Stimulated activated CD4-positive, alpha-beta T cell treated with anti-CD3 and anti-CD28 coated beads, Interleukin-2, amount 100 ng/mL, for 48 hours (primary cell): ENCODE results near the gene RNF182.
"Not testable (repeated sequence)": the region's sequence is repeated elsewhere in the genome, so short reads cannot be mapped to it uniquely, and the experiment has no call there.

Source experiments
- DNase-seq, 2 donors: peaks; one replicate each; pipeline ENCODE4 v3.0.0-alpha.2; 2020

Gene RNF182

DNA sequence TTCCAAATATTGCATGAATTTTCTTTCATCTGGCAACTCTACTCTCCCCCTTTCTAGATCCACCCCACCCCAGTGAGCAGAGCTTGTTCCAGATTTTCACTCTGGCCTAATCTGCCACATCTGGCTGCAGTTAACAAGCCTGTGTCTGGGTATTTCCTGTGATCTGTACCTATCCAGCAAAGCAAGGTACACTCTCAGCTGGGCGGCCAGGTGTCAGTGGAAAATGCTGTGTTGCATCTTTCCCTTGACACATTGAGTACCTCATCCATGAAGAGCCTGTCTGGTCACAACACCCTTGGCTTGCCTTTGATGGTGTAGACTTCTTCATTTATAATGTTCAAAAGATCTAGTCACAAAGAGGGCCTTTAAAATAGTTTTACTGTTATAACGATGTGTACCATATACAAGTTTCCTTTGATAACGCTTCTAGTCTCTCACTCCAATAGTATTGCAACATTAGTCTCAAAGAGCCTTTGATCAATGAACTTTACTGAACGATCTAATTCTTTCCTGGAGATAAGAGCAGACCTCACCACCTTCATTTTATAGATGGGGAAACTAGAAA, 6.0 kb upstream of the RNF182 start:
- no peak for DNase-seq

DNA sequence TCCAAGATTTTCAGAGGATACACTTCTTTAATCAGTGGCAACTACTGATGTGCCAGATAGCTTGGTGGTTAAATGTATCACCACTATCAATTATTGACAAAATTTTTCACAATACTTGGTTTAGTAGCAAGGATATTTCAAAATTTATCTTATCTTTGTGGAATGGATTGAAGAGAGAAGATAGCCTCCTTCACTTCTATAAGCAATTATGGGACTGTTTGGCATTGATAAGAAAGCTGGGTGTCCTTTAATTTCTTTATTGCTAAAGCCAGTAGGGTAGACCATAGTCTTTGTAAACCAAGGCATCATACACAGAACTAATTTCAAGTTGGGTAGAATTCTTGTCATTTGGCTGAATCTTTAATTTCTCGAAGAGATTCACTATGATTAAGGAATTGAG, 4.9 kb upstream of the RNF182 start:
- no peak for DNase-seq

DNA sequence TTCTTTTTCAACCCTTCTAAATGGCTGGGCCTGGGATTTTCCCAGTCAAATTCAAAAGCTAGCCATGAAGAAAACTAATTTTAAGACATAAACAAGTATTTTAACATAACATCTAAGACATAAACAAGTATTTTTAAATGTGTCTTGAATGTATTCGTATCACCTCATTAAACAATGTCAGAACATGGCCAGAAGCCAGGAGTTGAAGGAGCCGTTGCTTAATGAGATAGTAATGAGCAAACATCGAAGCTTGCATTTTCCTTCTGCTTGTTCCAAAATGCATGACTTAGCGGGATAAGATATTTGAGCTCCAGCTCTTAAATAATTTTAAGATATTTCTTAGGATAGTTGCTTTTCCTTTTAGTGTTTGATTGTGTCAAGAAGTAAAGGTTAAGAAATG, 4.2 kb upstream of the RNF182 start:
- no peak for DNase-seq

DNA sequence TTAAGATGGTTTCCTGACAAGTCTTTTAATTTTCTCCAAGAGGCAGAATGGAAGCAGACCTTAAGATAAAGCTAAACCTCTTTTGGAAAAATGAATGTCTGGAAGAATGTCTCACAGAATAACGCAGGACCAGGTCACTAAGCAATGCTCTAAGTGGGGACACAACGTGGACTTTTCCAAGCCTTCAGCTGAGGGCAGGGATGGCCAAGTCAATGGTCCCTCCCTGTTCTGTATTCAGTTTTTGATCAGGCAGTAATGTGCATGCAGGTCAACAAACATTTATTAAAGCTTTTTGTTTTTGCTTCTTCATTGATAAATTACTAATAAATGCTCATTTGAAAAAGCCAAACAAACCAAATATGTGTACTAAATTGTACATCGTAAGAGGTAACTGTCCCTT, 2.0 kb upstream of the RNF182 start:
- no peak for DNase-seq

DNA sequence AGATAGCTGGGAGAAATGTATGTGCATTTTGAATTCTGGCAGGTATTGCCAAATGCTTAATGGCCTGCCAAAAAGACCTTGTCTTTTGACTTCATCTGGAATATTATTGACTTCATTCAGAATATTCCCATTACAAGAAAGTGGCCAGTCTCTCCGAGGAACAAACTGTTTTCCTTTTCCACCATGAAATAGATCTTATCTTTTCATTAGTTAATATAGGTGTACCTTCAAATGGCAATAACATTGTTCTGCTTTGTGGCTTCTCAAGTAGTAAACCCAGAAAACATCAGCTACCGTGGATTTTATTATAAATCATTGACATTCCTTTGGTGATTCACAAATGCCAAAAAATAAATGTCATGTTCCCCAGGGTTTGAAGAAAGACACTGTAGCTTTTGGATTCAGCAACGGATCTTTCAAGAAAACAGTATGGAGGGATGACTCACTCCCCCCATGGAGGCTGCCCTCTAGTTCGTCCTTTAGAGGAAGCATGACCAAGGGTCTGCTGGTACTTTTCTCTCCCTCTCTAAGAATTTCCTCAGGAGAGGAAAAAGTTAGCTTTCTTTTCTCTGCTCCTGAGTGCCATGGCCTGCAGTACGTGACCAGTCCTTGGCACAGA, 1.1 kb upstream of the RNF182 start:
- DNase-seq: no peak

DNA sequence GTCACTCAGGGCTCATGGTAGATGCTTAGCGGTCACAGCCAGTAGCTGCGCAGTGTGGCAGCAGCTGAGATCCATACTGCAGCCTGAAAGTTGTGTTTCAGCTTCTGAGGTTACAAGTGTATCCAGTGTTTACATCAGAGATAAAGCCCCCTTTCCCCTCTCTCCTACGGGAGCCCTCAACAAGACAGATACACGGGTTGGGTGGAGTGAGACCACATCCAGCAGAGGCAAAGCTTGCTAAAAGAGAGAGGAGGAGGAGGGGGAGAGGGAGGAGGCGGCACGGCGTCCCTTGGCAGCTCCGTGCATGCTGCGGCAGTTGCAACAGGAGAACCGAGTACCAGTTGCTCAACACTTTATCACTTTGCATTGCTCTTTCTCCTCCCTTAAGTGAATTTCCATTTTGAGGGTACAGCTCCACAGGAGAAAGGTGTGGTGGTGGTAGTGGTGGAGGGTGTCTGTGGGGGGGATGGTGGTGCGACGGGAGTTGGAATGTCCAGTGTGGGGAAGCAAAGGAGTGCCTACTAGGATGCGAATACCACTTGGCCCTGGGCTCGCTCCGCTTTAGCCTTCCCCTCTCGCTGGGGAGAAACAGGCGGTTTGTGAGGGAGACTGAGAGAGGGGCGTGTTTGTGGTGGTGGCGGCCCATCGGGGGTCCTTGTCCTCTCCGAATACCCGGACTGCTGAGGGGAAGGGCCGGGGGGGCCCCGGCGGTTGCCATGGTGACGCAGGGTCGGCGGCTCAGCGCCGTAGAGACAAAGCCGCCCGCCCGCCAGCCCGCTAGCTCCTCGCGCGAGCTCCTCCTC, 405 bp upstream of the RNF182 start:
- no peak for DNase-seq

DNA sequence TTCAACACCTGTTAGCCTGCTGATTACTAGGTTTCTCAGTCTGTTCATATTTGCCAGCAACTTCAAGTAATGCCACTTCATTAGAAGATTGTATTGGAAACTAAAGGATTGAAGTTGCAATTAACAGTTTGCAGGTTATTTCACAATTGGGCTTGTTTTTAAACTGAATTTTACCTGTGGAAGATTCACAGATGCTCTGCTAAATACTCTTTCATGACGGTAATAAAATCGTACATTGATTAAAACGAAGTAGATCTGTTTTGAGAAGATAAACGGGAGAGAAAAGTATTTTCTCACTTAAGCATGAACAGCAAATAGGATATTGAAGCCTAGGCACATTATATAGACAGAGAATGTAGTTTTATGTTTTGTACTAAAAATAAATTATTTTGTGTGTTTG, 1.6 kb downstream of the RNF182 start:
- no peak for DNase-seq

DNA sequence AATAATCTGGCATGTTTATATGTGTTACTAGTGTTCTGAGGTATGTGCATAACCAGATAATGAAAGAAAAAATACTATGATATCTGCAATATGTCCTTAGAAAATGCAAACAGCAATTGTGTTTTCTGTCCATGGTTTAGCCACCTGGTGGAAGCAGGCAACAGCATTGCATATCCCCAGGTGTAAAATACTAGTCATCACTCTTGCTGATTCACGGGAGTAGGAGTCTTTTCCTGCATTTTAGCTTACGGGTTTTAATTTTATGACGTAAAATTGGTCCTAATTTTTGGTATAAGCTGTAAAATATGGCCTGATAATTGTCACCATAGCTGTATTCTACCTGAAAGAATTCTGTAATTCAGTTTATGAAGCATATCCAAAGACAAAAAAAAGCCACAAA, 2.5 kb downstream of the RNF182 start:
- DNase-seq: no peak

DNA sequence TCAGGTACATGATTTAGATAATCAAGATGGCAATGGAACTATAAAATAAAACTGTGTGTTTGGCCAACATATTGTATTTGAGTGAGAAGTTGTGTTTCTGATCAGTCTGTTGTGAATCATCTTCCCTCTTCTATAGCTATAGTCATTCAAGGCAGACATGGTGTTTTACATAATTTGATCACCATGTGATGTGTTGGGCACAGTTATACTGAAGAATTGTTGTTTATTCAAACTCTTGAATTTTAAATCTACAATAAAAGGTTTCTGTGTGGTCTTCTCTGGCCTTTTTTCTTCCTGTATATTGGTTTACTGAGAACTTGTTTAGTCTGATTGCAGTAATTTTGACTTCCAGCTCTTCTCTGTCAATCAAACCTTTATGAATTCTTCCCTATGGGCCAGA, 4.4 kb downstream of the RNF182 start:
- no peak for DNase-seq

DNA sequence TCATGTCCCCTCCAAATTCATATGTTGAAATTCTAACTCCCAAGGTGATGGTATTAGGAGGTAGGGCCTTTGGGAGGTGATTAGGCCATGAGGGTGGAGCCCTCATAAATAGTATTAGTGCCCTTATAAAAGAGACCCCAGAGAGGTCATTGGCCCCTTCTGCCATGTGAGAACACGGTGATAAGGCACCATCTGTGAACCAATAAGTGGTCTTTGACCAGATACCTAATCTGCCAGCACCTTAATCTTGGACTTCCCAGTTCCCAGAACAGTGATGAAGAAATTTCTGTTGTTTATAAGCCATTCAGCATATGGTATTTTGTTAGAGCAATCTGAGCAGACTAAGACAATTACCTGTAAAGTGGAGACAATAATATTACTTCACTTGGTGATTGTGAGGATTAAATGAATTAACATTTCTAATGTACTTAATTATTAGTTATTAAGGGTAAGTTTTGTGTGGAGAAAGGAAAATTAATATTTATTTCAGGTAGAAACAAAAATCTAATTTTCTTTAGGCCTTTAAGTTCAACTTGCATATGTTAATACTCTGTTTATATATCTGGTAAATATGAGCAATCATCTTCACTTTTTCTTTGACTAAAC, 7.1 kb downstream of the RNF182 start:
- DNase-seq: no peak

DNA sequence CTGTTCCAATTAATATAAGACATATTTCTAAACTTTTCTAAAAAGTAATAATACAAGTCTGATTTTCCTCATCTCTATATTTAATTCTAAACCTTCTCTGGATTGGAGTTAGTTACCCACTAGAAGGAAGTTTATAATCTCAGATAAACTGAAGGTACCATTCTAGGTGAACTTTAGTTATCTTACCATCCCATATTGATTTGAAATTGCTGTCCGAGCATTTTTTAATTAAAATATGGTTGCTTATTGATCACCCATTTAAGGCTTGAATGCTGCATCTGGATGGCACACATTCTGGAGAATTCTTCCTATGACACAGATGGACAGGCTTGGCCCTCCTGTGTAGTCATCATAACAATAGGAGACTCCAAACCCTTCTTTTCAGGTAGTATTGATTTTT, 8.0 kb downstream of the RNF182 start:
- no peak for DNase-seq

DNA sequence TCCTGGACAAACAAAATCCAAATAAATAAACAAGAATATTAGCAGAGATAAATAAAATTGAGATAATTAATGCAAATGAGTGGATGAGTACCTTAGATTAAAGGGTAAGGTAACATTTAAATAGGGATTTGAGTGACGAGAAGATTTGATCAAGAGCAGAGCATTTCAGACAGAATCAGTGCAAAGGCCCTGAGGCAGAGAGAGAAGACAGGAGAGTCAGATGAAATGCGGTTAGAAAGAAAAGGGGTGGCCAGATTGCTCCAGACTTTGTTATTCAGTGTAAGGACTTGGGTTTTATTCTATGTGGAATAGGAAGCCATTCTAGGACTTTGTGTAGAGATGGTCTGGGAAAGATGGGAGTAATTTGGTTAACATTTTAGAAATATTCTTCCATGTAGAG, 10.0 kb downstream of the RNF182 start:
- DNase-seq: no peak

DNA sequence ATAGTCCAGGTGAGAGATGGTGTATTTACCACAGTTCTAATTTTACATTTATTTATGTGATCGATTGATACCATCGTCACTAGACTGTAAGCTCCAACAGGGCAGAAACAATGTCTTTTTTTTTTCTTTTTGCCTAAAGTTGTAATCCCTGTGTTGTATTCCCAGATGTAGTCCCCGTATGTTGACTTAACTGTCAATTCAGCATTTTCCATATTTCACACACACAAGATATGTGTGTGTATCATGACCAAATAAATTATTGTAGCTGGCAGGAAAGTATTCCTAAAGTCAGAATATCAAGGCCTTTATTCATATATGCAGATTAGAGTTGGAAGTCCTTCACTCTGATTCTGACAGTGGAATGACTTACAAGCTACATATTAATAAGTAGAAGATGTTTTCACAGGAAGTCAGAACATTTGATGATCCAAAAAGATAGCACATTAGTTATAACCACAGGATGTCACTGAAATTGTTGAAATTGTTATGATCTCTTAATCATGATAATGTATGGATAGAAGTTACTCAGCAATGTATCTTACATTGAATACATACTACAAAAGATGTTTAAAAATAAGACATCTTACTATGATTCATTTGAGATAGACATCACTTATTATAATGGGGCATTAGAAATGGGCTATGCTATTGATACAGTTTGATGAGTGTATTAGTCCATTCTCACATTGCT, 10.6 kb downstream of the RNF182 start:
- no peak for DNase-seq

DNA sequence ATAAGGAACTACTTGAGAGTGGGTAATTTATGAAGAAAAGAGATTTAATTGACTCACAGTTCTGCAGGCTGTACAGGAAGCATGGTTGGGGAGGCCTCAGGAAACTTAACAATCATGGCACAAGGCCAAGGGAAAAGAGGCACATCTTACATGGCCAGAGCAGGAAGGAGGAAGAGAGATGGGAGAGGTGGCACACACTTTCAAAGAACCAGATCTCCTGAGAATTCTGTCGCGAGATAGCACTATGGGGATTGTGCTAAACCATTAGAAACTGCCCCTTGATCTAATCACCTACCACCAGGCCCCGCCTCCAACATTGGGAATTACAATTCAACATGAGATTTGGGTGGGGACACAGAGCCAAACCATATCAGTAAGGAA, 11.1 kb downstream of the RNF182 start:
- DNase-seq: not testable (repeated sequence)

DNA sequence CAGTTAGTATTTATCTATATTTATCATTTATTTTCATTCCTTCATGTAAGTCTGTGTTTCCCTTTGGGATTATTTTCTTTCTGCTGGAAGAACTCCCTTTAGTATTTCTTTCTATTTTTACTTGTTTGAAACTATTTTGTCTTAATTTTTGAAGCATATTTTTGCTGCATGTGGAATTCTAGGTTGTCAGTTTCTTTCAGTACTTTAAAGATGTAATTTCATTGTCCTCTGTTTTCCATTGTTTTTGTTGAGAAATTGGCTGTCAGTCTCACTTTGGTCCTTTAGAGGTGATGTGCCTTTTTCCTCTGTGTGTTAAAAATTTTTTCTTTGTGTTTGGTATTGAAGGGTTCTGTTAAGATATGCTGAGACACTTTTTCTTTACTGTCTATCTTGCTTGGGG, 17.1 kb downstream of the RNF182 start:
- no peak for DNase-seq

DNA sequence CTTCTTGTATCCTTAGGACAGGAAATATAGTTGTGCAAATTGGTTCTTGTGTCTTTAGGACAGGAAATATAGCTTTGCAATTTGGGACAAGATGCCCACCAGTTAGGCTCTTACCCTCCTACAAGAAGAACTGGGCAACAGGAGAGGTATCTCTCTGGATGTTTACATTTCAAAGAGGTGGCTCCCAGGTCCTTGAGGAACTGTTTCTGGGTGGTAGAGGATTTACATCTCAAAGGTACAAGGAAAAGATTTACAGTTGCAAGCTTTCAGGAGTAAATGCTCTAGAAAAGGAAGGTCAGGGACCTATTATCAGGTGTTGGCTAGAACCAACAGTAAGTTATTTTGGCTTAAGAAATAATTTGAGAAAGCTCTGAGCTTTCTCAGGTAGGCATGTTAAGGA, 19.2 kb downstream of the RNF182 start:
- no peak for DNase-seq

DNA sequence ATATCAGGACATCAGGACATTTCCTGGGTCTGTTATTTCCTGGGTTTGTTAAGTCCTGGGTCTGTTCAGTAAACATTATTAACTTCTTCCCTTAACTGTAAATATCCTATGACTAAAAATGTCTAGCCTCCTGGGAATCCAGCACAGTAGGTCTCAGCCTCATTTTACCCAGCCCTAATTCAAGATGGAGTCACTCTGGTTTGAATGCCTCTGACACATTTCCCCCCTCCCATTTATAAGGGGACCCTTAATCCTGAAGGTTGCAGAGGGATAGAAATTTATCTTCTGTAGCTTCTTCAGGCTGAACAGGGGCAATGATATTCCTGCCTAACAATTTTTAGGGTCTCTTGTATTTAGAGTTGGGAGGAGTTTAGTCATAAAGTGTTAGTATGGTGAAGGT, 21.8 kb downstream of the RNF182 start:
- DNase-seq: no peak

DNA sequence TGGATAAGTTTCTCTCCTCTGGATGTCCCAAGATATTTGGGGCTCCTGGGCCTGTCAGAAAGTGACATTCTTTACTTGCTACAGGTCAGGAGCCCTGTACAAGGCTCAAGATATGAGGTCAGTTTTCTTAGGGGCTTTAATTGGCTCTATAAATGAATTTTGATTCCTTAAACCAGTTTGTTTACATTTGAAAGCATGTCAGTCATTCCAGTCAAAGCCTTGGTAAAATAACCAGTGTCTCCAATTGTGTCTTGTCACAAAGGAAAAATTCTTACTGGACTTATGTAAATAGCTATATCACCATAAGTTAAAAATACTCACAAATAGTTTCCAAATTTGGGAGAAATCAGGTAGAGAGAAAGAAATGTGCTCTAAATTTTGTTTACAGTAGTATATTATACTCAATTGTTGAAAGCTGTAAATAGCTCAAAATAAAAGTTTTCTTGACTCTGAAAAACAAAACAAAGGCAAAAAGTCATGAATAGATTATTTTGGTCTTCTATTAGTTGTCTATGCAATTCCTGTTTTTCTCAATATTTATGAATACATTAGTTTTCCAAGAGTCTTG, 22.9 kb downstream of the RNF182 start:
- DNase-seq: no peak

DNA sequence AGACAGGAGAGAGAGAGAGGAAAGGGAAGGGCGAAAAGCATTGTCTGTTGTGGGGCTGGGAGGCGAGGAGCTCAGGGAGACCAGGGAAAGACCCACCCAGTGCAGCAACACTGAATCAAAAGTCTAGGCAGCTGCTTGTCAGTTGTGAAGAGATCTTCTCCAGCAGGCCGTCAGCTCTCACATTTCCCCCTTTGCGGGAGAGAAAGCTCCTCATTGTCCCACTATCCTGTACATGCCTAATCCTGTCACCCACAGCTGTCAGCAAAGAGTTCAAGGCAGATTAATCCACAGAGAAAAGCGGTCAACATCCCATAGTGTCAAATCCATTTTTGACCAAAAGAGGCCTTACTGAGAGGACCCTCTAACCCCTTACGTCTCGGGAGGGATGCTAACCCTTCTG, 27.3 kb downstream of the RNF182 start:
- DNase-seq: no peak

DNA sequence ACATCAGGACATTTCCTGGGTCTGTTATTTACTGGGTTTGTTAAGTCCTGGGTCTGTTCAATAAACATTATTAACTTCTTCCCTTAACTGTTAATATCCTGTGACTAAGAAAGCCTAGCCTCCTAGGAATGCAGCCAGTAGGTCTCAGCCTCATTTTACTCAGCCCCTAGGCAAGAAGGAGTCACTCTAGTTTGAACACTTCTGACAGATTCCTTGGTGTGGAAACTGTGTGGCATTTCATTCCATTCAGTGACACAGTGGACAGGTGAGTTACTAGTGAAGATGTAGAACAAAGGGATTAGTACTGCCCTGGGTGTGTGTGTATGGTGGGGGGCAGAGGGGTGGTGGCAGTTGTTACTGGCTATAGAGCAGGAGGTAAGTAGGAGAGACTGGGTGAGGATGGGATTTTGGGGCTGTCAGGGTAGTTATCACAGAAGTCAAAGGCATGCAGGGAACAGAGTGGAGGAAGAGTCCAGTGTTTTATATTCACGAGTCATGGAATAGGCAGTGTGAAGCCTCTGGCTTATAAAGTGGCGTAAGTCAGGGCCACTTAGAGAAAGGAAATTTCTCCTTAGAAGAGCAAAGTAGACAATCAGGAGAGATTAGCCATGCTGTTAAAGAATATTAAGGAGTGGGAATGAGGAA, 28.4 kb downstream of the RNF182 start:
- no peak for DNase-seq

DNA sequence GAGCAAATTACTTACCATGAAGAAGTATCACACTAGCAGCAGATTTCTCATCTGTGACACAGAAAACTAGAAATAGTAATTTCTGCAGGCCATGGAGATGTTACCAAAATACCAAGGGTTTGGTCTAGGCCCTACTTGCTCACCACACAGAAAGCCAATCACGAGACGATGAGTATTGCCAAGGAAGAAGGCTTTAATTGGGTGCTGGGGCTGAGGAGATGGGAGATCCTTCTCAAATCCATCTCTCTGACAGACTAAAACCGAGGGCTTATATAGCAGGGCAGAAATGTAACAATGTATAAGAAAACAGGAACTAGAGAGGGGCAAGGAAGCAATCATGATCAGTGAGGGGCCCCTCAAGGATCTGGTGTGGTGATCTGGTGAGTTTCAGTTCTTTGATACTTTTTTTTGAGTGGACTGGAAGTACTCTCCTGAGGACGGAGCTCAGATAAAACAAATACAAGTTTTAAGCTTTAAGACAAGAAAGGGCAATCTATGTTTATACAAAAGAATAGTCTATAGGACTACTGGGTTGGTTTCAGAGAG, 40.9 kb downstream of the RNF182 start:
- DNase-seq: no peak

DNA sequence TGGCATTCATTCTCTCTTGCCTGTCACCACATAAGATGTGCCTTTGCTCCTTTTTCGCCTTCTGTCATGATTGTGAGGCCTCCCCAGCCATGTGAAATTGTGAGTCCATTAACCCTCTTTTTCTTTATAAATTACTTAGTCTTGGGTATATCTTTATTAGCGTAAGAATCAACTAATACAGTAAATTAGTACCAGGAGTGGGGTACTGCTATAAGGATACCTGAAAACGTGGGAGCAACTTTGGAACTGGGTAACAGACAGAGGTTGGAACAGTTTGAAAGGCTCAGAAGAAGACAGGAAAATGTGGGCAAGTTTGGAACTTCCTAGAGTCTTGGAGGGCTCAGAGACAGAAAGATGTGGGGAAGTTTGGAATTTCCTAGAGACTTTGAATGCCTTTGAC, 46.6 kb downstream of the RNF182 start:
- DNase-seq: no peak
